Embryonic facial prominence (tissue), 1 donor: Measurements from ENCODE around the gene DLL4.

ENCODE experiments used
- DNase-seq: peaks from one replicate; pipeline ENCODE4 v3.0.0-alpha.2; 2016; ENCODE audit errors: extremely low spot score

The DLL4 gene

GRCh38 chr15:40926659-40927494, 2.3 kb upstream of the DLL4 start:
- no peak for DNase-seq

GRCh38 chr15:40927495-40927872, 1.7 kb upstream of the DLL4 start:
- no peak for DNase-seq

DNA sequence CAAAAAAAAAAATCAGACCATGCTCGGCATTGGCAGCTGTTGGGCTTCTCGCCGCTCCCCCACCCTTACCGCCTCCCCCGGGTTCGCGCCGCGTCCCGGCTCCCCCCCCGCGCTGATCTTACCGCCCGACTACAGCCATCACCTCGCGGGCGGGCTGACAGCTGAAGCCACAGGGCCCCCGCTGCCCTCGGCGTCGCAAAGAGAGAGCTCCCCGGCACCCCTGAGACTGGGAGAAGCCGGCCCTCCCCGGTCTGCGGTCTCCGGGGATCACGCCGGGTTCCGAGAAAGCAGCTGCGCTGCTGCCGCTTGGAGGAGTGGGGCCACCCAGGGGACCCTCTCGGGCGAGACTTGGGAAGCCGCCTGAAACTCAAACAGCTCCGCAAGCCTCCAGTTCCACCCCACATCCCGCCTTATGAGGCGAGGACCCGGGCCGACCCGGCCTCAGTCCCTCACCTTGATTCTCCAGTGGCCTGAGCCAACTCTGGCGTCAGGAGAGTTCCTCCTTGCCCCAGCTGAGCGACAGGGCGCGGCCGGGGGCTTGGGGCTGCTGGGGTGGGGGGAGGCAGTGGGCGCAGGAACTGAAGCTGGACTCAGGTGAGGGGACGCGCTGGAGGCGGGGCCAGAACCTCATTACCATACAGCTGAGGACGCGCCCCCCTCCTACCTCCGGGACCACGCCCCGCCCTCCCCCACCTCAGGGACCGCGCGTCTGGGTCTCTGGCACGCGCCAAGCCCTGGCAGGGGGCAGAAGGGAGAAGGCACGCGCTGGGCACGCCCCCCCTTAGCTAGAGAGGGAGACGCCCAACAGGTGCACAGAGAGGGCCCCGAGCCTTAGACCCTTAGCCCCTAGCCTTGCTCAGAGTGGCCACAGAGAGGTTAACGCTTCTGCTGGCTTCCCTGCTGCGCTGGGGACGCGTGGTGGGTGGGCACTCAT, 1.0 kb upstream of the DLL4 start:
- no peak for DNase-seq

DNA sequence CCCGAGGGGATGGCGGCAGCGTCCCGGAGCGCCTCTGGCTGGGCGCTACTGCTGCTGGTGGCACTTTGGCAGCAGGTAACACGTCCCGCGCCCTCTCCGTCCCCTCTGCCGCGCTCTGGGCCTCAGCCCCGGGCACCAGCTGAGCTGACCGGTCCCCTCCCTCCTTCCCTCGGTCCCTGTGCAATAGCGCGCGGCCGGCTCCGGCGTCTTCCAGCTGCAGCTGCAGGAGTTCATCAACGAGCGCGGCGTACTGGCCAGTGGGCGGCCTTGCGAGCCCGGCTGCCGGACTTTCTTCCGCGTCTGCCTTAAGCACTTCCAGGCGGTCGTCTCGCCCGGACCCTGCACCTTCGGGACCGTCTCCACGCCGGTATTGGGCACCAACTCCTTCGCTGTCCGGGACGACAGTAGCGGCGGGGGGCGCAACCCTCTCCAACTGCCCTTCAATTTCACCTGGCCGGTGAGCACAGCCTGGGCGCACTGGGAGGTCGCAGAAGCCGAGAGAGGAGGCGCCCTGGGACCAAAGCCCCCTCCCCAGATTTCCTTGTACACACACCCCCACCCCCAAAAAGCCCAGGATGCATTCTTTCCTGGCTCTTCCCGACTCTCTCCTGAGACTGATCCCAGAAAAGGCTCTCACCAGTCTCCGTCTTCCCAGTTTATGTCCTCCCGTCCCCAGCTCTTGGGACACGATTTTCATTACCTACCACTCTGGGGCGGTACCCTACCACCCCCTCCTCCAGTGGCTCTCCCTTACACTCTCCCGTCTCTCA, 705 bp downstream of the DLL4 start:
- DNase-seq = no peak

GRCh38 chr15:40930430-40931299, 1.5 kb downstream of the DLL4 start:
- DNase-seq = no peak

DNA sequence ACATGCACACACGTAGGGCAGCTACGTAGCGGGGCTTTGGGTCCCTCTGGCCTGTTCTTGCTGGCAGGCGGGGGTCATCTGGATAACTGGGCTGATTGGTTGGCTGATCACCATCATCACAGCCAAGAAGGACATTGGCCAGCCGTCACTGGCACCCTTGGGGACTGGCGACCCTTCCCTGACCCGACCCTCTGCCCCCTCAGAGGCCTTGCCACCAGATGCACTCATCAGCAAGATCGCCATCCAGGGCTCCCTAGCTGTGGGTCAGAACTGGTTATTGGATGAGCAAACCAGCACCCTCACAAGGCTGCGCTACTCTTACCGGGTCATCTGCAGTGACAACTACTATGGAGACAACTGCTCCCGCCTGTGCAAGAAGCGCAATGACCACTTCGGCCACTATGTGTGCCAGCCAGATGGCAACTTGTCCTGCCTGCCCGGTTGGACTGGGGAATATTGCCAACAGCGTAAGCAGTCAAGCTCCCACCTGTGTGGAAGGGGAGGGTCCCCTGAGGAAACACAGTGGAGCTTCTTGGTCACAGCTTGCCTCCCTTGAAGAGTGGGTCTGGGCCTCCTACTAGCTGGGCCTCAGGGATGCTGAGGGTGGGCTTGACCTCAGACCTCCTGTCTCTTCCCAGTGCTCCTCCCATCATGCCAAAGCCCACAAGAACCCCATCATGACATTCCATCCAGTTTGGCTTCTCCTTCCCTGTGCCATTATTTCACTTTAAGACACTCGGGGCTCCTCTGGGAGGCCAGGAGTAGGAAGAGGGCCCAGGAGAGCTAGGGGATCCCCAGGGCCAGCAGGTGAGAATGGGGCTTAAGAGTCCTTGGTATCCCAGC, 2.4 kb downstream of the DLL4 start:
- no peak for DNase-seq

GRCh38 chr15:40932156-40932555, 3.0 kb downstream of the DLL4 start:
- DNase-seq = no peak

DNA sequence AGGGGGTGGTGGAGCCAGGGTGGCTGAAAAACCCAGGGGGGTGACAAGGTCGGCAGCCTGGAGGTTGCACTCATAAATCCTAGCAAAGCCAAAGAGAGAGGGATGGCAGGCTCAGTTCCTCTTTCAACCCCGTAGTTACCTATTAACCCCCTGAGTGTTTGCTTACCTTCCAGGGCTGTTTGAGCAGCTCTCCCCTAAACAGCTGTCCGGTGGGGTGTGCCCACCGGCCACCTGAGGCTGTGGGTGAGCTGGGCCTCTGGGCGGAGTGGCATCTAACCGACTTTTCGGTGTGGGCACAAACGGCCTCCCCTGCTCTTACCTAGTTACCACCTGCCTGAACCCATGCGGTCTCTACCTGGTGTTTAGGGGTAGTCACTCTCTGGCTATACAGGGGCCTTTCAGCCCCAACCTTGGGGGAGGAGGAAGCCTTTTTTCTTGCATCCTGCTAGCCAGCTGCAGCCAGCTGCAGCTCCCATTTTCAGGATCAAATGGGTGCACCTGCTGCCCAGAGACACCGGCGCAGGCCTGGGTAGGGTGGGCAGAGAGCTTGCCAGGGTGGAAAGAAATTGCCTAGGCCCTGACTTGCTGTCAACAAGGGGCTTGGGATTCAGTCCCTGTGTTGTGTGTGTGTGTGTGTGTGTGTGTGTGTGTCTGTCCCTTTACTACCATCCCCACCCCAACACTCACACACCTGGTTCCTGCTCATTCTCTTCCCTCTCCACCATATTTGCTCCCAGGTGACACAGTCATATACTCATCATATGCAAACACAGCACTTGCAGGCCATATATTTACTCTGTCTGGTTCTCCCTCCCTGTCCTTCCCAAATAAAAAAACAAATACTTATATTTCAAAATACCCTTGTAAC, 3.7 kb downstream of the DLL4 start:
- no peak for DNase-seq

DNA sequence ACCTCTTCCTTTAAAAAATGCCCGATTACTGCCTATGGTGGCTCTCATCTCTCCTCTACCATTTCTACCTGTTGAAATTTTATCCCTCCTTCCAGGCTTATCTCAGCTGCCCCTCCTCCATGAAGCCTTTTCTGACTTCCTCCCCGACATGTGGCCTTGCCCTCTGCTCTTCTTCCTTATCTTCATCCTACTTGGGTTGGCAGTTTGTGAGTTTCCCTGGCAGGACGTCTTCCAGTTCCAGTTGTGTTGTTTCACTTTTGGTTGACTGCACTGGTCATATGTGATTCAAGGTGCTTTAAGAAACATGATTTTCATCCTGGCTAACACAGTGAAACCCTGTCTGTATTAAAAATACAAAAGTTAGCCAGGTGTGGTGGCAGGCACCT, 4.4 kb downstream of the DLL4 start:
- no peak for DNase-seq

- DNase-seq = no peak
These were observed 5.3 kb downstream of the DLL4 start for GRCh38 chr15:40934457-40934856.

- no peak for DNase-seq
These were observed 7.1 kb downstream of the DLL4 start for GRCh38 chr15:40936234-40936708.

GRCh38 chr15:40936709-40937666, 7.8 kb downstream of the DLL4 start:
- DNase-seq = no peak

- DNase-seq = no peak
These were observed 8.8 kb downstream of the DLL4 start for GRCh38 chr15:40937762-40938535.

- no peak for DNase-seq
These were observed 9.4 kb downstream of the DLL4 start for GRCh38 chr15:40938536-40938870.

GRCh38 chr15:40940296-40940801, 11.2 kb downstream of the DLL4 start:
- DNase-seq = no peak

GRCh38 chr15:40941068-40941527, 12.0 kb downstream of the DLL4 start:
- no peak for DNase-seq
